GM12891 (cell line): ENCODE results near the gene SEC31A.

Experiments used
- PAX5 ChIP-seq: IDR thresholded peaks from 2 replicates; pipeline ENCODE4 v1.6.1; 2011; ENCODE audit warnings: low read length, moderate library complexity, mild to moderate bottlenecking; ENCODE audit not compliant: insufficient read depth, severe bottlenecking
- POLR2A ChIP-seq: IDR thresholded peaks from 2 replicates; pipeline ENCODE4 v1.6.1; 2011; ENCODE audit warnings: low read depth, low read length, control low read depth
- POLR2AphosphoS5 ChIP-seq: IDR thresholded peaks from 2 replicates; pipeline ENCODE4 v1.6.1; 2011; ENCODE audit warnings: low read depth, low read length, control low read depth
- POU2F2 ChIP-seq: IDR thresholded peaks from 2 replicates; pipeline ENCODE4 v1.6.1; 2011; ENCODE audit warnings: low read depth, mild to moderate bottlenecking, control low read depth, low read length, moderate library complexity
- TAF1 ChIP-seq: IDR thresholded peaks from 2 replicates; pipeline ENCODE4 v1.6.1; 2011; ENCODE audit warnings: low read depth, low read length, control low read depth

DNA sequence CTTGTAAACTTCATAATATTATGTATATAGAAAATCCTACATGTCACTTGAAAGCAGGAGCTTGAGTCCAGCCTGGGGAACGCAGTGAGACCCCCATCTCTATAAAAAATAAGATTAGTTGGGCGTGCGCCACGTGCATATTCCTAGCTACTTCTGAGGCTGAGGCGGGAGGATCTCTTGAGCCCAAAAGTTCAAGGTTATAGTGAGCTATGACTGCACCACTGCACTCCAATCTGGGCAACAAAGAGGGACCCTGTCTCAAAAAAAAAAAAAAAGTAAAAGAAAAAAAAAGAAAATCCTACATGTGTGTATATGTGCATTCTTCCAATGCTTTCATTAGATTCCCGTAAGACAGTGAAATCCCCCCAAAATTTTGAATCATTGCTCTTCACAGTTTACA lies 1.7 kb downstream of the SEC31A start:
- TF ChIP-seq TAF1 (no peak), POLR2A (no peak), PAX5 (no peak), POLR2AphosphoS5 (no peak), POU2F2 (no peak)
